Measurements from ENCODE around the gene KRTAP10-3. TPM values are rescaled to one million over a fixed set of nuclear protein-coding genes. Genes with fewer than 3 reads are reported as not detected.
A peak's percentile ranks its signal among the peaks of the same experiment; 100 is the strongest.

KRTAP10-3 gene
- total RNA-seq, 3 donors from 2014 or later (not counting 1 experiment from before 2014, with no cell fraction given) = not detected

- H3K27ac ChIP-seq (ENCODE audit: low read length) = no peak overlapping the region
- Mint-ChIP-seq H3K9me3 (no peaks in the 10 kb centered on the region), H3K27me3 (ENCODE audit: low read depth in 2 of 2) (peaks cover 2 to 6% of the 10 kb centered on the region in 2 donors), H3K4me3 (no peak overlapping the region), H3K36me3 (no peaks in the 10 kb centered on the region), H3K4me1 (peaks cover 2 to 11% of the 10 kb centered on the region in 2 donors), H3K27ac (no peak overlapping the region)
- H3K27me3 ChIP-seq (ENCODE audit: control insufficient read depth, insufficient read depth, low read length) = no peaks in the 10 kb centered on the region
- H3K36me3 ChIP-seq (ENCODE audit: control insufficient read depth, insufficient read depth, low read length) = no peaks in the 10 kb centered on the region
- H3K4me3 ChIP-seq (ENCODE audit: low read length) = no peak overlapping the region
- no peak for TF ChIP-seq CTCF (IDR thresholded peaks at IDR 0.05)
- no peak for DNase-seq
- no peaks in the 10 kb centered on the region for H3K9me3 ChIP-seq (ENCODE audit: control insufficient read depth, insufficient read depth, low read length)
- ATAC-seq = no peak
- intact Hi-C loops (cut with micrococcal nuclease) = loop anchor here (5.0 kb wide), 1 partner anchor 420 kb away; no protein-coding TSS in a partner anchor
- peaks cover 14% of the 10 kb centered on the region for H3K4me1 ChIP-seq (ENCODE audit: control insufficient read depth, insufficient read depth, low read length)
- 90% methylated on average over 21 of the region's 21 CpGs for WGBS (ENCODE audit: insufficient coverage)
Observed at GRCh38 chr21:44512496-44513388, 45.9 kb downstream of the KRTAP10-3 start.

- no peak for ATAC-seq
- H3K9me3 Mint-ChIP-seq = no peaks in the 10 kb centered on the region
- no peaks in the 10 kb centered on the region for H3K36me3 Mint-ChIP-seq
- peaks cover 0 to 5% of the 10 kb centered on the region in 2 donors for H3K27me3 Mint-ChIP-seq (ENCODE audit: low read depth in 2 of 2)
- Histone ChIP-seq H3K4me1 (ENCODE audit: control insufficient read depth, insufficient read depth, low read length) (peaks cover 14% of the 10 kb centered on the region), H3K36me3 (ENCODE audit: control insufficient read depth, insufficient read depth, low read length) (no peaks in the 10 kb centered on the region), H3K9me3 (ENCODE audit: control insufficient read depth, insufficient read depth, low read length) (no peaks in the 10 kb centered on the region), H3K27me3 (ENCODE audit: control insufficient read depth, insufficient read depth, low read length) (no peaks in the 10 kb centered on the region), H3K27ac (ENCODE audit: low read length) (no peak overlapping the region), H3K4me3 (ENCODE audit: low read length) (no peak overlapping the region)
- H3K4me3 Mint-ChIP-seq = no peak overlapping the region
- H3K4me1 Mint-ChIP-seq = peaks cover 0 to 8% of the 10 kb centered on the region in 2 donors
- no peak for TF ChIP-seq CTCF (IDR thresholded peaks at IDR 0.05)
- WGBS (ENCODE audit: insufficient coverage) = 90% methylated on average over 8 of the region's 8 CpGs
- H3K27ac Mint-ChIP-seq = no peak overlapping the region
- DNase-seq = no peak
- intact Hi-C loops (cut with micrococcal nuclease) = loop anchor here (5.0 kb wide), 1 partner anchor 420 kb away; no protein-coding TSS in a partner anchor
Observed at GRCh38 chr21:44511938-44512275, 46.7 kb downstream of the KRTAP10-3 start.

- DNase-seq = peak in 1 of 2 donors; percentile 10
Observed at GRCh38 chr21:44511219-44511937, 47.2 kb downstream of the KRTAP10-3 start.

More at GRCh38 chr21:44511219-44511937, 47.2 kb downstream of the KRTAP10-3 start:
- Mint-ChIP-seq H3K36me3 (no peaks in the 10 kb centered on the region), H3K27ac (no peak overlapping the region), H3K9me3 (no peaks in the 10 kb centered on the region), H3K4me3 (no peak overlapping the region), H3K4me1 (peaks cover 0 to 5% of the 10 kb centered on the region in 2 donors), H3K27me3 (ENCODE audit: low read depth in 2 of 2) (peaks cover 0 to 3% of the 10 kb centered on the region in 2 donors)
- no peak for TF ChIP-seq CTCF (IDR thresholded peaks at IDR 0.05)
- no peak overlapping the region for H3K27ac ChIP-seq (ENCODE audit: low read length)
- H3K4me3 ChIP-seq (ENCODE audit: low read length) = no peak overlapping the region
- H3K36me3 ChIP-seq (ENCODE audit: control insufficient read depth, insufficient read depth, low read length) = no peaks in the 10 kb centered on the region
- H3K27me3 ChIP-seq (ENCODE audit: control insufficient read depth, insufficient read depth, low read length) = no peaks in the 10 kb centered on the region
- intact Hi-C loops (cut with micrococcal nuclease) = loop anchor here (5.0 kb wide), 1 partner anchor 421 kb away; no protein-coding TSS in a partner anchor
- no peak for ATAC-seq
- no peaks in the 10 kb centered on the region for H3K9me3 ChIP-seq (ENCODE audit: control insufficient read depth, insufficient read depth, low read length)
- peaks cover 14% of the 10 kb centered on the region for H3K4me1 ChIP-seq (ENCODE audit: control insufficient read depth, insufficient read depth, low read length)
- WGBS (ENCODE audit: insufficient coverage) = 87% methylated on average over 11 of the region's 11 CpGs

All from natural killer cell (primary cell).